Measurements from ENCODE around the gene SELENOP.

DNA sequence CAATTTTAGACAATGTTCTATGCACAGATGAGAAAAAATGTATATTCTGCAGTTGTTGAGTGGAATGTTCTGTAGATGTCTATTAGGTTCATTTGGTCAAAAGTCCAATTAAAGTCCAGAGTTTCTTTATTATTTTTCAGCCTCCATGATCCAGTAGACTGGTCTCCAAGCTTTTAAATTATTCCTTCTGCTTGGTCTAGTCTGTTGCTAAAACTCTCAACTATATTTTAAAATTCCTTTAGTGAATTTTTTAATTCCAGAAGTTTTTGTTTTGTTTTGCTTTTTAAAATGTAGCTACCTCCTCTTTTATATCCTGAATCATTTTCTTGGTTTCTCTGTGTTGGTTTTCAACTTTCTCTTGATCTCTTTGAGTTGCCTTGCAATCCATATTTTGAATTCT is 24.6 kb downstream of the SELENOP start:
- no peak for TF ChIP-seq EZH2 (IDR thresholded peaks at IDR 0.05; ENCODE audit: borderline replicate concordance, low read length)
- TF ChIP-seq, protein P1, sequence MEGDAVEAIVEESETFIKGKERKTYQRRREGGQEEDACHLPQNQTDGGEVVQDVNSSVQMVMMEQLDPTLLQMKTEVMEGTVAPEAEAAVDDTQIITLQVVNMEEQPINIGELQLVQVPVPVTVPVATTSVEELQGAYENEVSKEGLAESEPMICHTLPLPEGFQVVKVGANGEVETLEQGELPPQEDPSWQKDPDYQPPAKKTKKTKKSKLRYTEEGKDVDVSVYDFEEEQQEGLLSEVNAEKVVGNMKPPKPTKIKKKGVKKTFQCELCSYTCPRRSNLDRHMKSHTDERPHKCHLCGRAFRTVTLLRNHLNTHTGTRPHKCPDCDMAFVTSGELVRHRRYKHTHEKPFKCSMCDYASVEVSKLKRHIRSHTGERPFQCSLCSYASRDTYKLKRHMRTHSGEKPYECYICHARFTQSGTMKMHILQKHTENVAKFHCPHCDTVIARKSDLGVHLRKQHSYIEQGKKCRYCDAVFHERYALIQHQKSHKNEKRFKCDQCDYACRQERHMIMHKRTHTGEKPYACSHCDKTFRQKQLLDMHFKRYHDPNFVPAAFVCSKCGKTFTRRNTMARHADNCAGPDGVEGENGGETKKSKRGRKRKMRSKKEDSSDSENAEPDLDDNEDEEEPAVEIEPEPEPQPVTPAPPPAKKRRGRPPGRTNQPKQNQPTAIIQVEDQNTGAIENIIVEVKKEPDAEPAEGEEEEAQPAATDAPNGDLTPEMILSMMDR (conservative IDR thresholded peaks at IDR 0.05 in 1 of 2, IDR thresholded peaks at IDR 0.05 in 1 of 2; ENCODE audit: extremely low read depth in 1 of 2, insufficient read depth in 1 of 2, low read depth in 1 of 2, low read length in 2 of 2): no peak
